Left colon (tissue), 2 donors: ENCODE results near the gene WDR59. TPM values are rescaled to one million over a fixed set of nuclear protein-coding genes. Genes with fewer than 3 reads are reported as not detected.
A peak's percentile ranks its signal among the peaks of the same experiment; 100 is the strongest.
"Not testable (repeated sequence)": the region's sequence is repeated elsewhere in the genome, so short reads cannot be mapped to it uniquely, and the experiment has no call there.

Experiments
- ATAC-seq: fragments of 200-7000 bp; cut with Tn5 transposase; one replicate; pipeline ENCODE4 v1.9.1; 2020; ENCODE audit warnings: mild to moderate bottlenecking, moderate library complexity
- DNase-seq, 2 donors: peaks; one replicate each; pipeline ENCODE4 v3.0.0-alpha.2; 2020
- intact Hi-C, 2 donors: fragments of 100-400 bp; cut with DNase I in 1 of 2; cut with micrococcal nuclease in 1 of 2; formaldehyde crosslinking; loops; one replicate each; pipeline versions ENCODE4 v1.11.2 to v1.14.0; 2022; cut with DNase I, micrococcal nuclease
- total RNA-seq, 2 donors: library from RNA; stranded (reverse); fragmentation: NEBNext Ultra II Directional; extraction: Animal tissue kit (Norgen Biotek cat#: 25700); gene quantifications; one replicate each; pipeline ENCODE4 v1.2.1, GENCODE V29; 2021
- donor health status: DM: no; HTN: no; CAD: no.
- donor health status: DM: yes; HTN: yes; CAD: no.

WDR59 gene
- total RNA-seq, 2 donors from 2014 or later = 50.9 to 58.1 TPM

- ATAC-seq = no peak
- intact Hi-C loops = no loop called here
- DNase-seq = no peak
Measured at GRCh38 chr16:74923766-74924460, 61.0 kb downstream of the WDR59 start.

GRCh38 chr16:74922150-74923138, 62.5 kb downstream of the WDR59 start:
- ATAC-seq (no peak), DNase-seq (no peak)
- intact Hi-C loops = no loop called here

GRCh38 chr16:74921051-74921450, 63.9 kb downstream of the WDR59 start:
- intact Hi-C loops = no loop called here
- DNase-seq (no peak), ATAC-seq (no peak)

- intact Hi-C loops = no loop called here
- no peak for DNase-seq
- no peak for ATAC-seq
Measured at GRCh38 chr16:74909665-74910064, 75.3 kb downstream of the WDR59 start.

- ATAC-seq, DNase-seq, intact Hi-C loops: not testable (repeated sequence)
Measured at GRCh38 chr16:74908759-74909158, 76.2 kb downstream of the WDR59 start.

GRCh38 chr16:74903901-74904678, 80.8 kb downstream of the WDR59 start:
- no peak for ATAC-seq

GRCh38 chr16:74903120-74903519, 81.8 kb downstream of the WDR59 start:
- ATAC-seq = no peak
- no peak for DNase-seq
- intact Hi-C loops = no loop called here

More at GRCh38 chr16:74903901-74904678, 80.8 kb downstream of the WDR59 start:
- intact Hi-C loops = no loop called here
- DNase-seq = no peak

GRCh38 chr16:74902161-74902560, 82.8 kb downstream of the WDR59 start:
- no peak for ATAC-seq
- intact Hi-C loops = no loop called here

GRCh38 chr16:74901606-74902005, 83.3 kb downstream of the WDR59 start:
- ATAC-seq (no peak), DNase-seq (no peak)
- intact Hi-C loops = no loop called here

More at GRCh38 chr16:74902161-74902560, 82.8 kb downstream of the WDR59 start:
- no peak for DNase-seq

- ATAC-seq = no peak
- intact Hi-C loops = no loop called here
- no peak for DNase-seq
Measured at GRCh38 chr16:74899816-74900215, 85.1 kb downstream of the WDR59 start.

GRCh38 chr16:74898659-74899058, 86.3 kb downstream of the WDR59 start:
- ATAC-seq (no peak), DNase-seq (no peak)
- intact Hi-C loops = no loop called here

- ATAC-seq = peak; percentile 35
- intact Hi-C loops = no loop called here
- DNase-seq = no peak
Measured at GRCh38 chr16:74896389-74897370, 88.2 kb downstream of the WDR59 start.

- no peak for DNase-seq
- intact Hi-C loops = no loop called here
- no peak for ATAC-seq
Measured at GRCh38 chr16:74893541-74893940, 91.4 kb downstream of the WDR59 start.

- DNase-seq (no peak), ATAC-seq (no peak)
- intact Hi-C loops = no loop called here
Measured at GRCh38 chr16:74892574-74893461, 92.1 kb downstream of the WDR59 start.

GRCh38 chr16:74888888-74889287, 96.0 kb downstream of the WDR59 start:
- no peak for ATAC-seq
- intact Hi-C loops = no loop called here
- DNase-seq = no peak

GRCh38 chr16:74888232-74888862, 96.6 kb downstream of the WDR59 start:
- DNase-seq = no peak
- ATAC-seq = no peak
- intact Hi-C loops = no loop called here

- ATAC-seq (no peak), DNase-seq (no peak)
- intact Hi-C loops = no loop called here
Measured at GRCh38 chr16:74887084-74887483, 97.8 kb downstream of the WDR59 start.
